Neural progenitor cell (in vitro differentiated cells): Measurements from ENCODE around the gene BCL2L13.

ENCODE experiments used
- CTCF ChIP-seq: fragments of 200-600 bp; sonication (generic); IDR thresholded peaks from 2 replicates; pipeline ENCODE4 v1.5.1; 2017; ENCODE audit warnings: antibody characterized with exemption, mild to moderate bottlenecking
- EZH2 ChIP-seq: fragments of 200-600 bp; sonication (generic); IDR thresholded peaks from 2 replicates; pipeline ENCODE4 v1.6.1; 2017; ENCODE audit warnings: antibody characterized with exemption, mild to moderate bottlenecking, moderate library complexity

- TF ChIP-seq EZH2 (no peak), CTCF (no peak)
Measured at GRCh38 chr22:17665854-17666253, 27.3 kb downstream of the BCL2L13 start.
